NCI-H2107 treated with DMSO at 0.1 percent for 48 hours (cell line): ENCODE results near the gene ATF7.

Experiments used
- DNase-seq: peaks from one replicate; lab custom pipeline; 2025; ENCODE audit not compliant: unreplicated experiment; lab: John Stamatoyannopoulos, UW

The ATF7 gene

DNA sequence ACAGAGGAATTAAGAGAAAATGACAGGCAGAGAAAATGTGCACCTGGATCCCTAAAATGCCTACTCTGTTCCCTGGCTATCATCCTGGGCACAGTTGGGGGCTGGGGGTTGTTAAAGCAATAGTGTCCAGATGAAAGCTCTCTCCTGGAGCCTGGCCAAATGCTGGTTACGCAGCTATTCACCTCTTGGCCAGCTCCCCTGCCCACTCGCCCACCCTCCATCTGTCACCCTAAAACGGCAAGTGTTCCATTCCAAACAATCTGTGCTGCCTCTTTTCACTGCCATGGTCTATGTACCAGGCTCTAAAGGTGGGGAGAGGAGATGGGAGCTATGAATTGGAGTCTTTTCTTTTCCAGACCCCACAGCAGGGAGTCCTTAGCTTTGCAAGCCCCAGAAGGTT, 94.2 kb downstream of the ATF7 start:
- no peak for DNase-seq

DNA sequence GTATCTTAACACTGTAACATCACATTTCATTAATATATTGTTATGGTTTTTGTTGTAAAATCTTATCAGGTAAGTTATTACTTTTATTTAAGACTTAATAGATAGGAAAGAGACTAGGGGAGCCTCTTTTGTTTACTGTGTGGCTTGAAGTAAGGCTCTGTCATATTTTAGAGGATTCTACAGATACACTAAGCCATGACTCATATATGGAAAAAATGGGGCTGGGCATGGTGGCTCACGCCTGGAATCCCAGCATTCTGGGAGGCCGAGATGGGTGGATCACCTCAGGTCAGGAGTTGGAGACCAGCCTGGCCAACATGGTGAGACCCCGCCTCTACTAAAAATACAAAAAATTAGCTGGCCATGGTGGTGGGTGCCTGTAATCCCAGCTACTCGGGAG, 95.3 kb downstream of the ATF7 start:
- no peak for DNase-seq

DNA sequence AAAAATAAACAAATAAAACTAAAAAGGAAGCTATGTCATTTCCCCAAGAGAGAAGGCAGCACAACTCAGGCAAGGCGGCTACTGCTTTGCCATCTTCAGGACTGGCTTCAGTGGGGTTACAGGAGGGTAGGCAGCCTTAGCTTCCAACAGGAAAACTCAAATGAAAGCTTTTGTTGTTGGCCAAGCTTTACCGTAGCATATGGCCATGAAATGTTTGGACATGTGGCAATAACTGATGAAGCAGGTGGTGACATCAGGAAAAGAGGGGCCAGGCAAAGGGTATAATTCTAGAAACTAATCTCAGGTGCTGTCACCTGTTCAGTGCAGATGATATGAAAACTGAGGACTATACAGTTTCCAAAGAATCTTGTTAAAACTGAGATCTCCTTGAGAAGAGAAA, 96.1 kb downstream of the ATF7 start:
- no peak for DNase-seq

DNA sequence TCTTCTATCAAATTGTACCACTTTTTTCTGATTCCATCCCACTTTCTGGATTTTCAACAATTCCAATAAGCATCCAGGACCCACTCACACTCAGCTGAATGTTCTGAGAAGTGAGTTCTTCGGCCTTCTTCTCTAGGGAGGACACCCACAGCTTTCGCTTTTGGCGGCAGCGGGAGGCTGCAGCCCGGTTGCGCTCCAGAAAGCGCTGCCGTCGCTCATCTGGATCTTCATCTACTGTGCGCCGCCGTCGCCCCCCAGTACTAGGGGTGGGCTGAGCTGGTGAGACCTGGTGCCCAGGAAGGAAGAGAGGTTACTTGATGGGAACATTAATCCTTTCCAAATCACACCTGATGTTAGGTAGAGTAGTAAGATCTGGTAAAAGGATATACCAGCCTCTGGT, 101.7 kb downstream of the ATF7 start:
- no peak for DNase-seq

DNA sequence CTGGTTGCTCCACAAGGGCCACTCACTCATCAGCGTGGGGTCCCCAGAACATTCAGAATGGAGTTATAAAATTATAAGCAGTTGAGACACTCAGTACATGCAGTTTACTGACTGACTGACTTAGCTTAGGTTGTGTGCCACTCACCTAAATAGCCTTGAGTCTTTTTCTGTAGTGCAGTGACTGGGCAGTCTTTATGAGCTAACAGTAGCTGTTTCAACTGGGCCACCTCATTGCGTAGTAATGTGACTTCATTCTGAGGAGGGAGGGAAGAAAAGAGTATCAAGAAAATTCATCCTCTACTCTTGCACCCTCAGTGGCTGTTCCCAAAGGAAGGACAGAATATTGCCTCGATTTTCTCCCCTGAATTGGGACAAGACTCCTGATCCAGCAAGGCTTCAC, 103.1 kb downstream of the ATF7 start:
- DNase-seq = no peak

DNA sequence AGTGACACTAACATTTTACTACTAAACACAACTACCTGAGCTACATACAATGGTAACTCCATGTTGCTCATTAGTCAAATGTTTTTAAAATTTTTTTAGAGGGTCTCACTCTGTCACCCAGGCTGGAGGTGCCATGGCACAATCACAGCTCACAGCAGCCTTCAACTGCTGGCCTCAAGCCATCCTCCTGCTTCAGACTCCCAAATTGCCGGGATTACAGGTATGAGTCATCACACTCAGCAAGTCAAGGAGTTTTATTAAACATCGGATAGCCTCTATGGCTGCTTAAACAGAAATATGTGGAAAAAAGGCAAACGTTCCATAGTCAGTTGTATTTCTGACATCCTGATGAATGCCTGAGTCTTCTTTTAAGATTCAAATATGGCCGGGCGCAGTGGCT, 107.8 kb downstream of the ATF7 start:
- no peak for DNase-seq

DNA sequence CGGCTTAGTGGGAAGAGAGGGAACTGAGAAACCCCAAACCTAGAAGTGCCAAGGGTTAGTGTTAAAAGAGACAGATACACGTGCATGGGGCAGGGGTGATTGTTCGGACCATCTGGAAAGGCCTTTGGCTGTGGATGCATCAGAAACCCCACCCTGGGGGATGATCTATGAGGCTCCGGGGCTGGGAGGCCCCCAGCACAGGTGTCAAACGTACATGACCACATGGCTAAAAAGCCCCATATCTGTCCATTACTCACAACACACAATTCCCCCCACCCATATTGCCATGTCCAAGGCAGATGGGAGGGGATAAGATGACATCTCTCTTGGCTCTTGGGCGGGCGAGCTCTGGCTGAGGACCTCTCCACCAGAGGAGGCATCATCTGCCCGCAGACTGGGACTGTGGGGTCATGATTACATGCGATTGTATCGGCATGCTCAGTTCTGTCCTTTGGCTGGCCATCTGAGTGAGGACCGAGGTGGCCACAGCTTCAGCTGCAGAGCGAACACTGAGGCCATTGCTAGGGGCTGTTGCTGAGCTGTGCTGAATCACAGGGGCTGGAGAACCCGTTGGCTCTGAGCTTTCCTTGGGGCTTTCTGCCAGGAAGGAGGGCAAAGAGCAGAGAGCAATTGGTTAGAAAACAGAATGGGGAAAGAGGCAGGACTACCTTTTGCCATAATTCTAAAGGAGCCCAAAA, 109.3 kb downstream of the ATF7 start:
- no peak for DNase-seq

DNA sequence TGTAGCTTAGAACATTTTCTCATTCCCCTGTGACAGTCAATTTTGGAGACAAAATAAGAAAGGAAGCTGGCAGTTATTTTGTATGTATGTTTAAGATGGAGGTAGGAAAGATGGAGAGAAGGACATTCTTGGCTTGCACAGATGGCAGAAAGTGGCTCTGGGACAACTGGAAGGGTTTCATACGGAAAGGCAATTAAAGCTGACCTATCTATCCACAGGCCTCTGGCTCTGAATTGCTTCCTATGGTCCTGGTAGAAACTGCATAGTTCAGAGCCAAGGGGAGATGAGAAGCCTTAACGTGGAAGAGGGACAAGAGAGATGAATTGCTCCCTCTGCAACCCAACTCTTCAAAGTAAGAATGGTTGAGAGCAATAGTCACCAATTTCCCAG, 110.9 kb downstream of the ATF7 start:
- no peak for DNase-seq

DNA sequence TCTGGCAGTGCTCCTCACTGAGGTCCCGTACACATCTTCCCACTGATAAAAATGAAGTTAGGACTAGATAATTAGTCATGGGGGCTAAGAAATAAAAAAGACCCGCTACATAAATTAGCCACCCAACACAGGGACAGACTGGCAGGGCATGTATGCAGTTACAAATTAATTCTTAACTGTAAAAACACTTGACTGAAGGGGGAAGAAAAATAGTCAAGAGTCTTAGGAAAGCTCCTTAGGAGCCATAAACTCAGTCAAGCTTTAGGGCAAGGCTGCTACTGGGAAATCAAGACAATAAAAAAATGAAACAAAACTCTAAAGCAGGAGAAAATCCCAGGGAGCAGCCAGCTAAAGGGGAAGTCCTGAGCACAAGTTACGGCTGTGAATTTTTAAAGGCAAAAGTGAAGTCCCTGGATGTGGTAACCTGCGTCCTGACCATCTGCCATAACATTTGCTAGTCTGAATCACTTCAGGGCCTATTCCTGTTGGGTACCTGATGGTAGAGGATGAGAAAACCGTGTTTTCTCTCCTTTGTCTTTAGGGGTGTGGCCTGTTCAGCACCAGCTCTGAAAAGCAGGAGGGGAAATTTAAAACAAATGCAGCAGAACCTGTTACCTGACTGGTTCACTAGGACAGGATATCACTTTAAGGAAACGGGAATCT, 111.4 kb downstream of the ATF7 start:
- DNase-seq = no peak

DNA sequence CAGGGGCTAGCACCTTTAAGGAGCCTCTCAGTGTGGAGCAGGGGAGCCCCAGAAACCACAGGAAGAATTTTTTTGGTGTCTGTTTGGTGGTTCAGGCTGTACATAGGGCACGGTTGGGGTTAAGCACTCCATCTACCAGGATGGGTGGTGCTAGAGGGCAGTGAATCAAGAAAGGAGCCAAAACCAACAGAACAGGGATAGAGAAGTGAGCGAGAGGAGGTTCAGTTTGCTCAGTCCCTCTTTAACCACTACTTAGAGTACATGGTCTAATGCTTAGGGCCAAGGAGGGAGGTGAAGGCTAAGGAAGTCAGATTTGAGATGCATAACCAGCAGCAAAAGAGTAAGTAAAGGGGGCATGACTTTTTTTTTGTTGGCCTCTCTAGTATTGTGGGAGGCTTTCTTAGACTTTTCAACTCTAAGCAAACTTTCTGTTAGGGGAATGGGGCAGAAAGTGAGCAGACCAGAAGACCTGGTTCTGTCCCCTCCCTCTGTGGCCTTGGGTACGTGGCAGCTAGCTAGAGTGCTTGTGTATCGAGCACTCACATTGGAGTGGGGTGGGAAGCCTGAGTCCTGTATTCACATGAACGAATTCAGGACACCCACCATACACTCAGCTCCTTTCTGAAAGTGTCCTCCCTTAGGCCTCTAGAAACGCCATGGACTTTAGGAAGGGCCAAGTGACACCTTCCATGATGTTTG, 112.3 kb downstream of the ATF7 start:
- no peak for DNase-seq

DNA sequence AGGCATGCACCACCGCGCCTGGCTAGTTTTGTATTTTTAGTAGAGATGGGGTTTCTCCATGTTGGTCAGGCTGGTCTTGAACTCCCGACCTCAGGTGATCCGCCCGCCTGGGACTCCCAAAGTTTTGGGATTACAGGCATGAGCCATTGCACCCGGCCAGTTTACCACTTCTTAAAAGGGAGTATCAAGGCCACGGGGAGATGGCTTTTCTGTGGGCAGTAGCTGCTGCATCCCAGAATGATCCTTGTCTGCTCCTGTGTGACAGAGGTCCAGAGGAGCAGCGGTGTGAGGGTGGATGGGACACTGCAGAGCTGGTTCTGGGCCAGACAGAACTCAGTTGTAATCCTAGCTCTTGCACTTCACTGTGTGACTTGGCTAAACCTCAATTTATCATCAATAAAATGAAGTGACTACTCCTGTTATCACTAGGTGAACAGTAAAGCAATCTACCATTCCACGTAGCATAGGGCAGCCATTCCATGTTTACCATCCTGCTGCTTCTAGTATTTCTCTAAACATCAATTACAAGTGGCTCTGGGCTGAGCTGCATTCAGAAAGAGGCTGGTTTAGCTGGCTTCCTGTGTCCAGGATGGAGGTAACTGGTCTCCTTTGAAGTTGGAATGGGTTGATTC, 115.9 kb downstream of the ATF7 start:
- no peak for DNase-seq

DNA sequence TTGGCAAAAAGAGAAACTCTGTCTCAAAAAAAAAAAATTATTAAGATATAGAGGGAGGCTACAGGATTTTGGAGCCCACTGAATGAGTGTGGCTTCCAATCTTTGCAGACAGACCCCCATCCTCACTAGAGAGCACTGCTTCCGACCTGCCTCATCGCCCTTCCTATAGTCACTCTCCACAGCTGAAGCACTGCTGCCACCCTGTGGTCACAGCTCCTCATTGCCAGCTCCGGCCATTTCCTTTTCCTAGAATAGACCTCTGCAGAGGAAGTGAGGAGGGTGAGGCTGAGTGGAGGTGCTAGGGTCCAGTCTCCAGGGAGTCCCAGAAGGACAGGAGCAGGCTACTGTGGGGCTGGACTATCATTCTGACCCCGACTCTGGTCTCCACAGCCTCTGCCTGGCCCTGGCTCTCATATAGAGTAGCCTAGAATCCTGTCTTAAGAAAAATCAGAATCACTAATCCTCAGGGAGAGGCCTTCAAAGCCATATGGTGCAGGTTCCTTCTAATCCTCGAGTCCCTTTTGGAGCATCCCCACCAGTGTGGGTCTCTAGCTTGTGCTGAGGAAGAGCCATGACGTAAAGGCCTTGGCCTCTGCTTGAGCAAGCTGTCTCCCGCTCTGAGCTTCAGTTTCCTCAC, 117.5 kb downstream of the ATF7 start:
- DNase-seq = peak; percentile 70

DNA sequence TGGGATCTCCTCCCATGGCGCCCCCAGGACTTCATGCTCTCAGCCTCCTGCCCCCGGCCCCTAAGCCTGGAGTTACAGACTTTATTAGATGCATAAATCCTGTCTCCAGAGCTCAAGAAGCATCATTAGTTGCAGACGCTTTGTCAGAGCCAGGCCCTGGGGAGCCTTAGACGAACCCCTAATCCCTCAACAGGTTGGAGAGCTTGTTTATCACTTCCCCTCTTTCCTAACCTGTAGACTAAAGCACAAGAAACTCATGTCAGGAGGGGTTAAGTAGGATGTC, 118.6 kb downstream of the ATF7 start:
- DNase-seq = no peak

DNA sequence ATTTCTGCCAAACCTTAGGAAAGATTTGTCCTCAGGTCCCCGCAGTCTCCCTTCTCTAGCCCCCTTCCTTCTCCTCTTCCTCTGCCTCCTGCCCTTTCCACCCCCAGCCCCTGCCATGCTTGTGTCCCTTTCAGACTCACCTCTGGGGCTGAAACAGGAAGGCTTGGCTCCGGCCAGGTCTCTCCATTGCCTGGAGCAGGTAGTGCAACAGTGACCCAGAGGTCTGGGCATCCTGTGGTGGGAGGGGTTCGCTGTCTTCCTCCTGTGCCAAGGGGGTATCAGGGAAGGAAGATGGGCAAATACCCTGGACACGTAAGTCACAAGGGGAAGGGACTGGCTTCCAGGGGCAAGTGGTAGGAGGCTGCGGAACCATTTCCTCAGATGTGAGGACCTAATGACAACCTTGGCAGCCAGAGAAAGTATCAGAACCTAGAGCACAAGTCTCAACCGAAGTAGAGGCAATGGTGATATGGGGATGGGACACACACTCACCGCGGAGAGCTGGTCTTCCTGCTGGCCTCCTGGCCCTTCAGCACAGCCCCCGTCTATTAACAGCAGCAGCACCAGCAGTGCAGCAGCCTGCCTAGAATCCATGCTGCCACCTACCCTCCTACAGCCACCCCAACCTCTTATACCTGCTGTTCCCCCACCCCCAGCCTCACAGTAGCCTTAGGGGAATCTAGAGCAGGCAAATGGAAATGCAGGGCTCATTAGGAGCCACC, 119.1 kb downstream of the ATF7 start, which contains the start of gene NPFF:
NPFF (minus strand) TSS at position 604 of the 722 bp plus-strand sequence; CDS start at position 594, 10 bp downstream.
- no peak for DNase-seq

DNA sequence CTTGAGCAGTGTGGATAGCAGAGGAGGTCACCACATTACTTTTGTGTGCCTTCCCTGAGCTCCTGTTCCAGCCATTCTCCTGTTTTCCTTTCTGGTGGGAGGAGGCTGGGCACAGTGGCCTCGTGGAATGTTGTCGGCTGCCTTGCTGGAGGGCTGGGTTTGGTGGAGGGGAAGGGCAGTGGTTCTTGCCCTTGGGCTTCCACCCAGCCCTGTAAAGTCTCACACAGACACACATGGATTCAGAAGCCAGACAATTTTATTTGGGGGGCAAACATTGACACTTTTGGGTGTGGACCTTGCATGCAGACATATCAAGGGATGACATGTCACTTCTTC, 119.8 kb downstream of the ATF7 start:
- no peak for DNase-seq

DNA sequence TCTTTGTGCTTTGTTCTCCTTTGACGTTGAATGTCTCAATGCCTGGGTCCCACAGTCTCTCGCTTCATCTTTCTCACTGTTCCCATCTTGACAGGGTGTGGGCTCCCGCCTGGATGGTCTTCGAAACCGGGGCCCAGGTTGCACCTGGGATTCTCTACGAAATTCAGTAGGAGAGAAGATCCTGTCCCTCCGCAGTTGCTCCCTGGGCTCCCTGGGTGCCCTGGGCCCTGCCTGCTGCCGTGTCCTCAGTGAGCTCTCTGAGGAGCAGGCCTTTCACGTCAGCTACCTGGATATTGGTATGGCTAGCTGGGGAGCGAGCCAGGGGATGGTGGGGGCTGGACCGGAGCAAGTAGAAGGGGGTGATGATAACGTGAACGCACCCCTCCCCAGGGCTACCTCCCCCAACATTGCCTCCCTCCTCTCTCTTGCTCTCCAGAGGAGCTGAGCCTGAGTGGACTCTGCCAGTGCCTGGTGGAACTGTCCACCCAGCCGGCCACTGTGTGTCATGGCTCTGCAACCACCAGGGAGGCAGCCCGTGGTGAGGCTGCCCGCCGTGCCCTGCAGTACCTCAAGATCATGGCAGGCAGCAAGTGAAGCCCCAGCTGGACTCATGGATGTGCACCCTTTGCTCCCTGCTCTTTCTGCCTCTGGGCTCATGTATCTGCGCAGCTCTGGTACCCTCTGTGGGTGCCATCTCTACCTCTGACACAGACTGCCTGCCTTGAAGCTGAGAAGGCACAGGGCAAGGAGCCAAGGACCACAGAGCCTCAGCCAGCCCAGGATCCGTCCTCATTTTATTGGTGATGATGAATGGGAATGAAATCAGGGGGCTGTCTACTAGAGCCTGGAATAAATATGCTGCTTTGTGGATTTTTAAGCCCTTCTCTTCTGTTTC, 120.4 kb downstream of the ATF7 start:
- DNase-seq = no peak

DNA sequence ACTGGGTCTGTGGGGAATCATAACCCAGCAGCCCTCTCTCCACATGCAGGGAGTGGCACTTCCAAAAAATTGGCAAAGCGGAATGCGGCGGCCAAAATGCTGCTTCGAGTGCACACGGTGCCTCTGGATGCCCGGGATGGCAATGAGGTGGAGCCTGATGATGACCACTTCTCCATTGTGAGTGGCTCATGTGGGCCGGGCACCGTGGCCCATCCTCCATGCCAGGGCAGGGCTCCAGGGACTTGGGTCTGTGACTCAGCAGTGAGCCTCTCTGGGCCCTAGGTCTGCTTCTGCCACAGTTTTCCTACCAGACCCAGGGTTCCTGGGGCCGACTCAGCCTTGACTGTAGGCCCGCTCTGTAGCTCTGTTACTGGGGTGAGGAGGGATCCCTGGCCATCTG, 121.1 kb downstream of the ATF7 start:
- no peak for DNase-seq

DNA sequence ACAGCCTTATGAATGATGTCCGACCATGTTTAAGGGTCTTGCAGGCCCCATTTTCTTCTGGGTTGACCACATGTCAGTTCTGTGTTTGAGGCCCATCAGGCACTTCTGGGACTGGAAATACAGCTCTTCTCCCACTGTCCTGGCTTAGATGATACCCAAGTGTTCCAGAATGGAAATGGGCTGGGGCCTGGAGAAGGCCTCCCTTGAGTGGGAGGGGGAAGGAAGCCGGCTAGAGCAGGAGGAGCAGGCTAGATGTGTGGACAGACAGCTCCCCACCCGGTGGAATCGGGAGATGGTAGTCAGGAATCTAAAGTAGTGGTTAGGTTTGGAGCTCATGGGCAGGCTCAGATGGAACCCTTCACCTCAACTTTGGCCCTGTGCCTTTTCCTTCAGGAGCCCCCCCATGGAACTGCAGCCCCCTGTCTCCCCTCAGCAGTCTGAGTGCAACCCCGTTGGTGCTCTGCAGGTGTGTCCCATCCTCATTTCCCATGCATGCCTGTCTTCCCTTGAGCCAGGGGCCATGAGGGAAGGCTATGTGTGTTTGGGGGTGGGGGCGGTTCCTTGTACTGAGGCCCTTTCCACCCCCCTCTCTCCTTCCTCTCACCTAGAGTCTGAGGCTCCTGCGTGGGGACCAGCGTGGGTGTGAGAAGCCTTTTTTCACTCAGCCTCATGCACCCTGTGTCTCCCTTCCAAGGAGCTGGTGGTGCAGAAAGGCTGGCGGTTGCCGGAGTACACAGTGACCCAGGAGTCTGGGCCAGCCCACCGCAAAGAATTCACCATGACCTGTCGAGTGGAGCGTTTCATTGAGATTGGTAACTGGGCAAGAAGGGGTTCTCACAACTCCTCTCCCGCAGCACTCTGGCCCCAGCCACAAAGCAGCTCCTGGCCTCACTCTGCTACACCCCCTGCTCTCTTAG, 121.9 kb downstream of the ATF7 start:
- DNase-seq = no peak
